HepG2 (cell line): ENCODE data around the gene DNAAF6. TPM values are rescaled to one million over a fixed set of nuclear protein-coding genes. Genes with fewer than 3 reads are reported as not detected.

Experiments
- ATAC-seq: fragments of 200-7000 bp; cut with Tn5 transposase; 3 replicates; pipeline ENCODE4 v1.9.1; 2020; ENCODE audit warnings: mild to moderate bottlenecking, moderate library complexity
- BruUV-seq: library from RNA; stranded (reverse); fragments of 400-500 nt; replicated peaks from 2 replicates; lab custom pipeline; 2021; lab: Mats Ljungman, UMichigan
- CTCF ChIA-PET: fragments of 300-600 bp; formaldehyde crosslinking; extraction: SDS; loops from one replicate; lab custom pipeline; 2021; ENCODE audit warnings: low total read pairs, inconsistent platforms, low intra/inter-chr PET ratio; lab: Yijun Ruan, JAX
- POLR2A ChIA-PET: fragments of 350-600 bp; sonication (Branson Sonifier 250); formaldehyde crosslinking; loops from one replicate; lab custom pipeline; 2020; ENCODE audit warnings: antibody characterized with exemption, inconsistent platforms; lab: Yijun Ruan, JAX
- DNase-seq: peaks from one replicate; pipeline ENCODE4 v3.0.0-alpha.2; 2015; ENCODE audit warnings: low spot score
- FAIRE-seq: peaks from 3 replicates; lab custom pipeline; 2011; peaks lifted over from hg19 to GRCh38; lab: Jason Lieb, UNC
- H2AFZ ChIP-seq: one replicate; pipeline ENCODE4 v1.6.1; 2011; ENCODE audit warnings: low read length, inconsistent platforms
- H3K27ac ChIP-seq: fragments of 300-600 bp; 3 replicates; pipeline ENCODE4 v1.8.0; 2011; ENCODE audit warnings: mixed run types, mild to moderate bottlenecking, mixed read lengths, low read length, inconsistent platforms; ENCODE audit not compliant: insufficient read depth; ENCODE audit errors: extremely low read length
- H3K27me3 ChIP-seq, 2 experiments: fragments of 200-600 bp in 1 of 2; 2 replicates in 1 of 2; 3 replicates in 1 of 2; pipeline versions ENCODE4 v1.6.0 to v1.8.0; 2011; ENCODE audit warnings: low read length in 2 of 2, mild to moderate bottlenecking in 2 of 2, moderate library complexity in 2 of 2, inconsistent platforms in 1 of 2; ENCODE audit not compliant: insufficient read depth in 2 of 2, control insufficient read depth in 1 of 2
- H3K36me3 ChIP-seq, 2 experiments: fragments of 200-600 bp in 1 of 2; replicated peaks in 1 of 2; 2 replicates in 1 of 2; 3 replicates in 1 of 2; pipeline versions ENCODE4 v1.5.1 to v1.8.0; 2011; ENCODE audit warnings: low read length in 2 of 2, inconsistent platforms in 1 of 2; ENCODE audit not compliant: insufficient read depth in 2 of 2, control insufficient read depth in 1 of 2
- H3K4me1 ChIP-seq: 2 replicates; pipeline ENCODE4 v1.5.1; 2012; ENCODE audit warnings: low read length, inconsistent platforms; ENCODE audit not compliant: insufficient read depth
- H3K4me2 ChIP-seq: 2 replicates; pipeline ENCODE4 v1.6.0; 2011; ENCODE audit warnings: low read depth, low read length, inconsistent platforms
- H3K4me3 ChIP-seq, 3 experiments: fragments of 200-600 bp in 1 of 3; sonication (generic), shearing (Covaris generic) in 1 of 3; replicated peaks in 1 of 3; 2 replicates each; pipeline ENCODE4 v1.5.1; 2011 to 2016; ENCODE audit warnings: low read length in 3 of 3, inconsistent platforms in 2 of 3, low read depth in 2 of 3, mild to moderate bottlenecking in 2 of 3, control low read depth in 1 of 3, mixed read lengths in 1 of 3; ENCODE audit not compliant: insufficient read depth in 1 of 3
- H3K79me2 ChIP-seq: one replicate; pipeline ENCODE4 v1.6.1; 2011; ENCODE audit warnings: low read length, inconsistent platforms; ENCODE audit not compliant: insufficient read depth
- H3K9ac ChIP-seq: 2 replicates; pipeline ENCODE4 v1.6.0; 2011; ENCODE audit warnings: mild to moderate bottlenecking, low read depth, low read length, inconsistent platforms; ENCODE audit not compliant: insufficient read depth
- H3K9me3 ChIP-seq: 2 replicates; pipeline ENCODE4 v1.5.1; 2012; ENCODE audit warnings: mild to moderate bottlenecking, low read length
- H4K20me1 ChIP-seq: 2 replicates; pipeline ENCODE4 v1.6.0; 2011; ENCODE audit warnings: inconsistent platforms, mild to moderate bottlenecking, low read length, moderate library complexity; ENCODE audit not compliant: insufficient read depth
- ERF ChIP-seq: IDR thresholded peaks from 2 replicates; pipeline ENCODE4 v1.6.1; 2018; ENCODE audit warnings: missing biosample characterization, missing genetic modification reagents
- GATAD1 ChIP-seq: IDR thresholded peaks from 2 replicates; pipeline ENCODE4 v1.6.1; 2016; ENCODE audit warnings: missing genetic modification reagents, missing compliant biosample characterization
- NFE2L1 ChIP-seq: sonication (generic); formaldehyde crosslinking; IDR thresholded peaks from 2 replicates; pipeline ENCODE4 v1.4.0; 2020; ENCODE audit warnings: missing genetic modification reagents, mild to moderate bottlenecking, borderline replicate concordance
- PRDM4 ChIP-seq: sonication (generic); formaldehyde crosslinking; IDR thresholded peaks from 2 replicates; pipeline ENCODE4 v1.9.0; 2021; ENCODE audit warnings: missing genetic modification reagents, borderline replicate concordance
- ZNF260 ChIP-seq: sonication (generic); formaldehyde crosslinking; IDR thresholded peaks from 2 replicates; pipeline ENCODE4 v1.4.0; 2020; ENCODE audit warnings: missing genetic modification reagents, low read depth, mild to moderate bottlenecking, borderline replicate concordance
- ZNF746 ChIP-seq: sonication (generic); formaldehyde crosslinking; IDR thresholded peaks from 2 replicates; pipeline ENCODE4 v1.8.0; 2022; ENCODE audit warnings: mild to moderate bottlenecking, missing genetic modification reagents
- WGBS: methylation state at CpG from one replicate; pipeline ENCODE4 v1.1.6; 2017; ENCODE audit warnings: low lambda C conversion rate; 5-methylcytosine and 5-hydroxymethylcytosine counted together
- in situ Hi-C: cut with HindIII; loops from 2 replicates; pipeline ENCODE4 v1.10.0; 2017; ENCODE audit warnings: low pct_unique_long_range_greater_than_20kb; ENCODE audit not compliant: extremely low pct_ligation_motif_present
- intact Hi-C: fragments of 100-400 bp; cut with micrococcal nuclease; formaldehyde crosslinking; loops from one replicate; pipeline ENCODE4 v1.10.0; 2022; ENCODE audit not compliant: unreplicated experiment
- polyA plus RNA-seq, 8 experiments: library from polyadenylated mRNA; depleted of rRNA in 3 of 8; stranded (reverse) in 7 of 8; unstranded in 1 of 8; fragments of >200 nt; fragmentation: Illumina TruSeq in 4 of 8; extraction: Trizol in 4 of 8; gene quantifications; 2 replicates each; pipeline versions ENCODE4 v1.2.1 to v1.2.3, GENCODE V29; 2011 to 2016; ENCODE audit warnings: low read depth in 4 of 8, missing spikeins in 1 of 8, mixed read lengths in 1 of 8; ENCODE audit not compliant: insufficient read depth in 1 of 8
- total RNA-seq, 5 experiments: library from RNA; depleted of rRNA; stranded (reverse); fragments of >200 nt; fragmentation: Illumina TruSeq; extraction: Trizol; gene quantifications; 2 replicates each; pipeline ENCODE4 v1.2.3, GENCODE V29; 2016; ENCODE audit warnings: low read depth in 1 of 5

The DNAAF6 gene
- total and polyA plus RNA-seq, 2 of the 13 experiments (the other 11 are each of a cell fraction or from before 2014, with no cell fraction given) = not detected

GRCh38 chrX:107167163-107167921, 39.1 kb upstream of the DNAAF6 start:
- H4K20me1 ChIP-seq = no peaks in the 10 kb centered on the region
- ATAC-seq (no peak), FAIRE-seq (no peak), DNase-seq (no peak)
- H2AFZ ChIP-seq = no peak overlapping the region
- no peaks in the 10 kb centered on the region for H3K9me3 ChIP-seq
- intact Hi-C loops (no loop called here), in situ Hi-C loops (no loop called here)
- H3K9ac ChIP-seq = no peak overlapping the region
- no peak overlapping the region for H3K4me3 ChIP-seq
- no peaks in the 10 kb centered on the region for H3K27me3 ChIP-seq
- WGBS = 92% methylated on average over 3 of the region's 3 CpGs
- ChIA-PET POLR2A (no interaction called here), CTCF (no interaction called here)
- TF ChIP-seq GATAD1 (no peak), PRDM4 (CRISPR knock-in tag) (no peak), ERF (CRISPR knock-in tag) (no peak), ZNF260 (CRISPR knock-in tag) (no peak), NFE2L1 (CRISPR knock-in tag) (no peak), ZNF746 (CRISPR knock-in tag) (no peak)
- H3K27ac ChIP-seq = no peak overlapping the region
- H3K4me2 ChIP-seq = no peak overlapping the region
- H3K36me3 ChIP-seq = no peaks in the 10 kb centered on the region
- no TSS peak for BruUV-seq
- H3K4me1 ChIP-seq = no peaks in the 10 kb centered on the region
- no peaks in the 10 kb centered on the region for H3K79me2 ChIP-seq
